Gastroesophageal sphincter (tissue), 4 donors: Measurements from ENCODE around the gene SND1. TPM values are rescaled to one million over a fixed set of nuclear protein-coding genes. Genes with fewer than 3 reads are reported as not detected.

Experiments
- ATAC-seq: fragments of 150-250 bp; one replicate; pipeline ENCODE4 v1.9.1; 2016; ENCODE audit warnings: mild to moderate bottlenecking, moderate library complexity
- H3K27ac ChIP-seq, 4 donors: fragments of 200-600 bp; sonication (generic) in 3 of 4; 1 replicate in 3 of 4; 2 replicates in 1 of 4; pipeline ENCODE4 v1.5.1; 2016 to 2019
- H3K27me3 ChIP-seq: fragments of 200-600 bp; sonication (generic); one replicate; pipeline ENCODE4 v1.5.1; 2019
- H3K36me3 ChIP-seq, 2 donors: fragments of 200-600 bp; sonication (generic); one replicate each; pipeline ENCODE4 v1.5.1; 2019; ENCODE audit warnings: control low read depth in 1 of 2
- H3K4me1 ChIP-seq, 3 donors: fragments of 200-600 bp; sonication (generic); 1 replicate in 2 of 3; 2 replicates in 1 of 3; pipeline ENCODE4 v1.5.1; 2016 to 2019; ENCODE audit warnings: control low read depth in 2 of 3
- H3K4me3 ChIP-seq, 2 donors: fragments of 200-600 bp; sonication (generic); one replicate each; pipeline ENCODE4 v1.5.1; 2019; ENCODE audit warnings: mild to moderate bottlenecking in 1 of 2, moderate library complexity in 1 of 2
- H3K9me3 ChIP-seq, 3 donors: fragments of 200-600 bp; sonication (generic); one replicate each; pipeline ENCODE4 v1.5.1; 2017 to 2019; ENCODE audit warnings: control low read depth in 2 of 3
- EP300 ChIP-seq: sonication (generic); formaldehyde crosslinking; IDR thresholded peaks from one replicate; pipeline ENCODE4 v1.6.1; 2017; ENCODE audit warnings: antibody characterized with exemption, mild to moderate bottlenecking
- POLR2A ChIP-seq, 2 donors: fragments of 450-650 bp; IDR thresholded peaks; one replicate each; pipeline ENCODE4 v1.6.1; 2017; ENCODE audit warnings: antibody characterized with exemption in 2 of 2, mild to moderate bottlenecking in 2 of 2, moderate library complexity in 1 of 2
- POLR2AphosphoS5 ChIP-seq: sonication (generic); formaldehyde crosslinking; IDR thresholded peaks from one replicate; pipeline ENCODE4 v1.6.1; 2017; ENCODE audit warnings: antibody characterized with exemption
- whole genome bisulfite sequencing, 2 donors: methylation state at CpG; one replicate each; pipeline ENCODE4 v1.1.5; 2018; ENCODE audit warnings: low coverage in 1 of 2; 5-methylcytosine and 5-hydroxymethylcytosine counted together
- total RNA-seq, 4 donors: library from RNA; depleted of rRNA; stranded (reverse); fragments of >200 nt; gene quantifications; one replicate each; pipeline ENCODE4 v1.1.0, GENCODE V29; 2016
- TF ChIP-seq, protein P1 (sequence below), 4 experiments: fragments of 200-600 bp in 2 of 4; fragments of 450-650 bp in 2 of 4; sonication (generic) in 1 of 4; IDR thresholded peaks; one replicate each; pipeline ENCODE4 v1.5.1; 2017 to 2019; ENCODE audit warnings: antibody characterized with exemption in 4 of 4, mild to moderate bottlenecking in 2 of 4, moderate library complexity in 2 of 4

Gene SND1
- total RNA-seq, 4 donors from 2014 or later = 97.1 to 119 (median 103) TPM

GRCh38 chr7:128124786-128125185, 472.8 kb downstream of the SND1 start:
- no peaks in the 10 kb centered on the region for H3K36me3 ChIP-seq
- no peak overlapping the region for H3K4me3 ChIP-seq
- H3K9me3 ChIP-seq = no peaks in the 10 kb centered on the region
- peaks cover 37% of the 10 kb centered on the region for H3K27me3 ChIP-seq
- ATAC-seq = no peak
- H3K27ac ChIP-seq = no peak overlapping the region
- no peak for TF ChIP-seq POLR2AphosphoS5
- TF ChIP-seq, protein P1, sequence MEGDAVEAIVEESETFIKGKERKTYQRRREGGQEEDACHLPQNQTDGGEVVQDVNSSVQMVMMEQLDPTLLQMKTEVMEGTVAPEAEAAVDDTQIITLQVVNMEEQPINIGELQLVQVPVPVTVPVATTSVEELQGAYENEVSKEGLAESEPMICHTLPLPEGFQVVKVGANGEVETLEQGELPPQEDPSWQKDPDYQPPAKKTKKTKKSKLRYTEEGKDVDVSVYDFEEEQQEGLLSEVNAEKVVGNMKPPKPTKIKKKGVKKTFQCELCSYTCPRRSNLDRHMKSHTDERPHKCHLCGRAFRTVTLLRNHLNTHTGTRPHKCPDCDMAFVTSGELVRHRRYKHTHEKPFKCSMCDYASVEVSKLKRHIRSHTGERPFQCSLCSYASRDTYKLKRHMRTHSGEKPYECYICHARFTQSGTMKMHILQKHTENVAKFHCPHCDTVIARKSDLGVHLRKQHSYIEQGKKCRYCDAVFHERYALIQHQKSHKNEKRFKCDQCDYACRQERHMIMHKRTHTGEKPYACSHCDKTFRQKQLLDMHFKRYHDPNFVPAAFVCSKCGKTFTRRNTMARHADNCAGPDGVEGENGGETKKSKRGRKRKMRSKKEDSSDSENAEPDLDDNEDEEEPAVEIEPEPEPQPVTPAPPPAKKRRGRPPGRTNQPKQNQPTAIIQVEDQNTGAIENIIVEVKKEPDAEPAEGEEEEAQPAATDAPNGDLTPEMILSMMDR (IDR thresholded peaks at IDR 0.05) = no peak
- TF ChIP-seq EP300 = no peak
- TF ChIP-seq POLR2A (IDR thresholded peaks at IDR 0.05) = no peak
- WGBS, 2 donors = 30 to 64% methylated on average over 4 of the region's 4 CpGs
- no peaks in the 10 kb centered on the region for H3K4me1 ChIP-seq

DNA sequence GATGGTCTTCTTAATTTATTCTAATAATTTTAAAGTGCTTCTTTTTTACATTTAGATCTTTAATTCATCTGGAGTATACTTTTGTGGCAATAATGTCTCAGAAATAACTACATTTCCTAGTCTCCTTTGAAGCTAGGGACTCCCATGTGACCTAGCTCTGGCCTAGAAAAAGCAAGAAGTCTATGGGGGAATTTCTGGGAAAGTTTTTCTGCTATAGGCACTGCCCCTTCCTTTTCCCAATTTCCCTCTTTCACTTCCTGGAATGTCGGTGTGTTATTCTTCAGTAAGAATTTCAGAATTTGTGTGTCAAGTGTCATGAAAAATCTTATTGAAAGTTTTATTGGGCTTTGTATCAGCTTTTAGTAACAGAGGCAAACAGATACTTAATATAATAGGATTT, 473.8 kb downstream of the SND1 start:
- no peak overlapping the region for H3K4me3 ChIP-seq
- 67 to 72% methylated on average over 1 of the region's 1 CpG for WGBS, 2 donors
- no peak overlapping the region for H3K27ac ChIP-seq
- no peaks in the 10 kb centered on the region for H3K4me1 ChIP-seq
- H3K36me3 ChIP-seq = no peaks in the 10 kb centered on the region
- H3K9me3 ChIP-seq = no peaks in the 10 kb centered on the region
- H3K27me3 ChIP-seq = peaks cover 47% of the 10 kb centered on the region
- TF ChIP-seq, protein P1 (IDR thresholded peaks at IDR 0.05) = no peak
- TF ChIP-seq EP300 (no peak), POLR2A (IDR thresholded peaks at IDR 0.05) (no peak), POLR2AphosphoS5 (no peak)
- no peak for ATAC-seq

DNA sequence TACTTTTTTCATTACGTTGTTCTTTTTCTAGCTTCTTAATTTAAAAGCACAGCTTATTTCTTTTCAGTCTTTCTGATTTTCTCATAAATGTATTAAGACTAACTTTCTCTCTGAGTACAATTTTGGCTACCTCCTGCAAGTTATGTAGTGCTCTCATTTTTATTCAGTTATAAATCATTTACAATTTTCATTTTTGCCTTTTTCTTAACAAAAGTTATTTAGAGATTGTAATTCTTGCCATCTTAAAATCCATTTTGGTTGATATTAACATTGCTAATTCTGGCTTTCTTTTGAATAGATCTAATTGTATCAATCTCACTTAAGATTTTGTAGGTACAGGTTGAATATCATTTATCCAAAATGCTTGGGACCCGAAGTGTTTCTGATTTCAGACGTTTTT, 476.4 kb downstream of the SND1 start:
- no peak for ATAC-seq
- H3K36me3 ChIP-seq = no peaks in the 10 kb centered on the region

DNA sequence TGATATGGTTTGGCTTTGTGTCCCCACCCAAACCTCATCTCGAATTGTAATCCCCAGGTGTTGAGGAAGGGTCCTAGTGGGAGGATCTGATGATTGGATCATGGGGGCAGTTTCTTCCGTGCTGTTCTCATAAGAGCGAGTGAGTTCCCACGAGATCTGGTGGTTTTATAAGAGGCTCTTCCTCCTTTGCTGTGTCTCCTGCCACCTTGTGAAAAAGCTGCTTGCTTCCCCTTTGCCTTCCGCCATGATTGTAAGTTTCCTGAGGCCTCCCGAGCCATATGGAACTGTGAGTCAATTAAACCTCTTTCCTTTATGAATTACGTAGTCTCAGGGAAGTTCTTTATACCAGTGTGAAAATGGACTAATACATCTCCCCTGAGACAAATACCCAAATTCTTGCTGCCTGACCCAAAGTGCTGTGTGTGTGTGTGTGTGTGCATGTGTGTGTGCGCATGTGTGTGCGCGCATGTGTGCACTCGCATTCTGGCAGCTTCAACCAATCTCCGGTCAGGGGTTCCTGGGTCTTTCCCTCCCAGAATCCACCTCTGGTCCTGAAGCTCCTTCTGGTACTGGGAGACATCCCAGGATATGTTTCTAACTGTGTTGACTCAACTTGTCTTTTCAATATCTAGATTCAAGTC, 477.4 kb downstream of the SND1 start:
- 74 to 94% methylated on average over 8 of the region's 12 CpGs for WGBS, 2 donors

More for the DNA sequence above, 476.4 kb downstream of the SND1 start:
- WGBS, 2 donors = 72 to 75% methylated on average over 3 of the region's 3 CpGs
- H3K27ac ChIP-seq = no peak overlapping the region
- H3K27me3 ChIP-seq = peaks cover 48% of the 10 kb centered on the region
- no peak overlapping the region for H3K4me3 ChIP-seq
- H3K9me3 ChIP-seq = no peaks in the 10 kb centered on the region
- no peaks in the 10 kb centered on the region for H3K4me1 ChIP-seq
- TF ChIP-seq EP300 = no peak
- no peak for TF ChIP-seq POLR2AphosphoS5
- TF ChIP-seq, protein P1 (IDR thresholded peaks at IDR 0.05) = no peak
- no peak for TF ChIP-seq POLR2A (IDR thresholded peaks at IDR 0.05)

More for the DNA sequence above, 477.4 kb downstream of the SND1 start:
- TF ChIP-seq POLR2A (IDR thresholded peaks at IDR 0.05) (no peak), EP300 (no peak), POLR2AphosphoS5 (no peak)
- TF ChIP-seq, protein P1 (IDR thresholded peaks at IDR 0.05) = no peak
- H3K9me3 ChIP-seq = no peaks in the 10 kb centered on the region
- H3K27me3 ChIP-seq = peaks cover 51% of the 10 kb centered on the region
- H3K27ac ChIP-seq = no peak overlapping the region
- no peak for ATAC-seq
- H3K36me3 ChIP-seq = no peaks in the 10 kb centered on the region
- peaks cover 0 to 2% (median 0%) of the 10 kb centered on the region in 3 donors for H3K4me1 ChIP-seq
- no peak overlapping the region for H3K4me3 ChIP-seq
